Ramos (cell line): ENCODE measurements around the gene LRRC8E.

Experiments
- in situ Hi-C: fragments of 300-500 bp; cut with MboI; formaldehyde crosslinking; loops from one replicate; pipeline ENCODE4 v1.14.3; 2022; ENCODE audit warnings: low sequenced_read_pairs; ENCODE audit not compliant: unreplicated experiment

The LRRC8E gene

GRCh38 chr19:7943444-7944176 is 55.3 kb downstream of the LRRC8E start, which contains the start of gene TIMM44:
TIMM44 (minus strand) TSS chr19:7943666; CDS start chr19:7943651, 15 bp downstream.
- in situ Hi-C loops = no loop called here

GRCh38 chr19:7944177-7944761 is 56.0 kb downstream of the LRRC8E start:
- in situ Hi-C loops = no loop called here

- in situ Hi-C loops = no loop called here
These were observed 59.6 kb downstream of the LRRC8E start for GRCh38 chr19:7947939-7948338.
